Mesendoderm (in vitro differentiated cells): ENCODE data around the gene HS6ST1.
A peak's percentile ranks its signal among the peaks of the same experiment; 100 is the strongest.

ENCODE experiments used
- DNase-seq: peaks from one replicate; pipeline ENCODE4 v3.0.0; 2013
- H2AK5ac ChIP-seq: 2 replicates; pipeline ENCODE4 v1.6.1; 2013; ENCODE audit warnings: low read length, inconsistent platforms
- H2BK120ac ChIP-seq: 2 replicates; pipeline ENCODE4 v1.6.1; 2013; ENCODE audit warnings: low read depth, mild to moderate bottlenecking, low read length, moderate library complexity, mixed read lengths
- H2BK15ac ChIP-seq: replicated peaks from 2 replicates; pipeline ENCODE4 v1.6.1; 2013; ENCODE audit warnings: low read depth, mild to moderate bottlenecking, moderate library complexity
- H2BK5ac ChIP-seq: 2 replicates; pipeline ENCODE4 v1.6.1; 2013; ENCODE audit warnings: low read length, inconsistent platforms
- H3K18ac ChIP-seq: 2 replicates; pipeline ENCODE4 v1.6.1; 2013; ENCODE audit warnings: mild to moderate bottlenecking, low read length, mixed read lengths
- H3K23ac ChIP-seq: one replicate; pipeline ENCODE4 v1.6.1; 2013; ENCODE audit warnings: low read length
- H3K27ac ChIP-seq: 2 replicates; pipeline ENCODE4 v1.5.1; 2013; ENCODE audit warnings: low read depth, mild to moderate bottlenecking, inconsistent platforms, low read length, moderate library complexity
- H3K27me3 ChIP-seq: 2 replicates; pipeline ENCODE4 v1.6.1; 2013; ENCODE audit warnings: low read length, control low read depth, mild to moderate bottlenecking, inconsistent platforms; ENCODE audit not compliant: insufficient read depth, poor library complexity
- H3K36me3 ChIP-seq: 2 replicates; pipeline ENCODE4 v1.6.1; 2013; ENCODE audit warnings: low read length, inconsistent platforms; ENCODE audit not compliant: control insufficient read depth, insufficient read depth
- H3K4ac ChIP-seq: one replicate; pipeline ENCODE4 v1.6.1; 2013; ENCODE audit warnings: low read depth, mild to moderate bottlenecking, low read length, moderate library complexity
- H3K4me1 ChIP-seq: 2 replicates; pipeline ENCODE4 v1.6.1; 2013; ENCODE audit warnings: low read depth, low read length, inconsistent platforms; ENCODE audit not compliant: control insufficient read depth
- H3K4me2 ChIP-seq: 2 replicates; pipeline ENCODE4 v1.6.1; 2013; ENCODE audit warnings: low read length
- H3K4me3 ChIP-seq: 2 replicates; pipeline ENCODE4 v1.5.1; 2013; ENCODE audit warnings: mild to moderate bottlenecking, low read length
- H3K56ac ChIP-seq: one replicate; pipeline ENCODE4 v1.6.1; 2013; ENCODE audit warnings: low read length
- H3K79me1 ChIP-seq: 2 replicates; pipeline ENCODE4 v1.6.1; 2013; ENCODE audit warnings: low read length, inconsistent platforms
- H3K79me2 ChIP-seq: 2 replicates; pipeline ENCODE4 v1.6.1; 2013; ENCODE audit warnings: mild to moderate bottlenecking, low read length; ENCODE audit not compliant: control insufficient read depth, insufficient read depth
- H3K9ac ChIP-seq: 2 replicates; pipeline ENCODE4 v1.6.1; 2013; ENCODE audit warnings: low read length, inconsistent platforms
- H4K5ac ChIP-seq: one replicate; pipeline ENCODE4 v1.6.1; 2013; ENCODE audit warnings: low read length
- H4K8ac ChIP-seq: one replicate; pipeline ENCODE4 v1.6.1; 2013; ENCODE audit warnings: low read depth, mild to moderate bottlenecking, control low read depth, low read length, moderate library complexity
- WGBS: extraction: QIAGEN DNeasy Blood & Tissue Kit; methylation state at CpG from one replicate; pipeline ENCODE4 v1.1.7; 2013; ENCODE audit warnings: low lambda C conversion rate, missing lambda C conversion rate; ENCODE audit not compliant: insufficient coverage; ENCODE audit errors: extremely low coverage; 5-methylcytosine and 5-hydroxymethylcytosine counted together

HS6ST1 gene

GRCh38 chr2:128325611-128326181 lies 7.0 kb upstream of the HS6ST1 start:
- no peaks in the 10 kb centered on the region for H3K36me3 ChIP-seq
- no peak overlapping the region for H2BK15ac ChIP-seq
- no peak overlapping the region for H3K18ac ChIP-seq
- no peak overlapping the region for H2AK5ac ChIP-seq
- H4K5ac ChIP-seq, result no peak overlapping the region
- no peak overlapping the region for H3K23ac ChIP-seq
- no peak overlapping the region for H3K27ac ChIP-seq
- peaks cover 4% of the 10 kb centered on the region for H3K4me1 ChIP-seq
- DNase-seq, result no peak
- no peak overlapping the region for H3K56ac ChIP-seq
- WGBS, result no CpG with 5 or more reads among the region's 13 CpGs
- no peaks in the 10 kb centered on the region for H3K27me3 ChIP-seq
- no peak overlapping the region for H2BK5ac ChIP-seq
- no peak overlapping the region for H2BK120ac ChIP-seq
- H3K4me2 ChIP-seq, result no peak overlapping the region
- no peaks in the 10 kb centered on the region for H3K79me1 ChIP-seq
- H3K9ac ChIP-seq, result no peak overlapping the region
- H3K4me3 ChIP-seq, result no peak overlapping the region
- no peak overlapping the region for H4K8ac ChIP-seq
- H3K79me2 ChIP-seq, result no peaks in the 10 kb centered on the region
- no peak overlapping the region for H3K4ac ChIP-seq

GRCh38 chr2:128324897-128325410 lies 6.3 kb upstream of the HS6ST1 start:
- peaks cover 4% of the 10 kb centered on the region for H3K4me1 ChIP-seq
- no peak overlapping the region for H4K8ac ChIP-seq
- peak overlapping the region; percentile 67 for H2AK5ac ChIP-seq
- H3K4me2 ChIP-seq, result no peak overlapping the region
- no peaks in the 10 kb centered on the region for H3K79me2 ChIP-seq
- H3K79me1 ChIP-seq, result no peaks in the 10 kb centered on the region
- no peak for DNase-seq
- H3K18ac ChIP-seq, result no peak overlapping the region
- no peak overlapping the region for H3K9ac ChIP-seq
- no CpG with 5 or more reads among the region's 13 CpGs for WGBS
- H3K4ac ChIP-seq, result no peak overlapping the region
- no peaks in the 10 kb centered on the region for H3K27me3 ChIP-seq
- H3K36me3 ChIP-seq, result no peaks in the 10 kb centered on the region
- H2BK5ac ChIP-seq, result no peak overlapping the region
- no peak overlapping the region for H3K56ac ChIP-seq
- no peak overlapping the region for H3K27ac ChIP-seq
- no peak overlapping the region for H2BK120ac ChIP-seq
- H4K5ac ChIP-seq, result no peak overlapping the region
- H3K4me3 ChIP-seq, result no peak overlapping the region
- H3K23ac ChIP-seq, result no peak overlapping the region
- no peak overlapping the region for H2BK15ac ChIP-seq

GRCh38 chr2:128324008-128324896 lies 5.6 kb upstream of the HS6ST1 start:
- Histone ChIP-seq H2BK5ac (no peak overlapping the region), H3K23ac (no peak overlapping the region), H4K8ac (no peak overlapping the region), H2BK120ac (no peak overlapping the region), H3K4me2 (no peak overlapping the region), H4K5ac (no peak overlapping the region), H3K56ac (no peak overlapping the region), H3K79me2 (no peaks in the 10 kb centered on the region), H3K4me3 (no peak overlapping the region), H3K4me1 (peaks cover 4% of the 10 kb centered on the region), H2AK5ac (peak overlapping the region; percentile 67), H3K9ac (no peak overlapping the region), H3K79me1 (no peaks in the 10 kb centered on the region), H3K18ac (no peak overlapping the region), H2BK15ac (no peak overlapping the region), H3K27me3 (no peaks in the 10 kb centered on the region), H3K36me3 (no peaks in the 10 kb centered on the region), H3K27ac (no peak overlapping the region), H3K4ac (no peak overlapping the region)
- DNase-seq, result no peak
- WGBS, result no CpG with 5 or more reads among the region's 11 CpGs

- no CpG with 5 or more reads among the region's 8 CpGs for WGBS
- H3K4ac ChIP-seq, result no peak overlapping the region
- no peak overlapping the region for H3K56ac ChIP-seq
- H3K9ac ChIP-seq, result no peak overlapping the region
- H3K27ac ChIP-seq, result no peak overlapping the region
- no peak overlapping the region for H2AK5ac ChIP-seq
- no peak overlapping the region for H2BK120ac ChIP-seq
- no peaks in the 10 kb centered on the region for H3K79me2 ChIP-seq
- H3K27me3 ChIP-seq, result no peaks in the 10 kb centered on the region
- H4K5ac ChIP-seq, result no peak overlapping the region
- peak overlapping the region; percentile 2 for H3K18ac ChIP-seq
- no peak overlapping the region for H2BK15ac ChIP-seq
- no peak overlapping the region for H4K8ac ChIP-seq
- no peak overlapping the region for H3K4me2 ChIP-seq
- peaks cover 4% of the 10 kb centered on the region for H3K4me1 ChIP-seq
- no peak for DNase-seq
- no peaks in the 10 kb centered on the region for H3K36me3 ChIP-seq
- H3K4me3 ChIP-seq, result no peak overlapping the region
- no peak overlapping the region for H3K23ac ChIP-seq
- H2BK5ac ChIP-seq, result no peak overlapping the region
- no peaks in the 10 kb centered on the region for H3K79me1 ChIP-seq
Measured at GRCh38 chr2:128323555-128323931, 4.9 kb upstream of the HS6ST1 start.

GRCh38 chr2:128322715-128323554 lies 4.3 kb upstream of the HS6ST1 start:
- Histone ChIP-seq H4K5ac (no peak overlapping the region), H3K27ac (no peak overlapping the region), H2BK5ac (peak overlapping the region; percentile 15), H3K79me2 (no peaks in the 10 kb centered on the region), H3K4me3 (no peak overlapping the region), H2AK5ac (peak overlapping the region; percentile 46), H2BK120ac (peak overlapping the region; percentile 38), H3K9ac (peak overlapping the region; percentile 83), H3K4me2 (peak overlapping the region; percentile 69), H3K79me1 (no peaks in the 10 kb centered on the region), H3K4ac (peak overlapping the region; percentile 99), H3K36me3 (no peaks in the 10 kb centered on the region), H3K27me3 (no peaks in the 10 kb centered on the region), H2BK15ac (no peak overlapping the region), H4K8ac (no peak overlapping the region), H3K23ac (no peak overlapping the region), H3K18ac (peak overlapping the region; percentile 96), H3K4me1 (peaks cover 4% of the 10 kb centered on the region), H3K56ac (peak overlapping the region; percentile 93)
- WGBS, result no CpG with 5 or more reads among the region's 29 CpGs
- peak; percentile 56 for DNase-seq
